GM20000 (cell line): ENCODE measurements around the gene ANKRD63.

ENCODE experiments used
- DNase-seq: peaks from one replicate; pipeline ENCODE4 v3.0.0; 2012; ENCODE audit warnings: low spot score
- TF ChIP-seq, protein P1 (sequence below): IDR thresholded peaks from 2 replicates; pipeline ENCODE4 v1.5.1; 2012; ENCODE audit warnings: mild to moderate bottlenecking, control low read depth; ENCODE audit errors: extremely low read depth, missing control alignments

ANKRD63 gene

DNA sequence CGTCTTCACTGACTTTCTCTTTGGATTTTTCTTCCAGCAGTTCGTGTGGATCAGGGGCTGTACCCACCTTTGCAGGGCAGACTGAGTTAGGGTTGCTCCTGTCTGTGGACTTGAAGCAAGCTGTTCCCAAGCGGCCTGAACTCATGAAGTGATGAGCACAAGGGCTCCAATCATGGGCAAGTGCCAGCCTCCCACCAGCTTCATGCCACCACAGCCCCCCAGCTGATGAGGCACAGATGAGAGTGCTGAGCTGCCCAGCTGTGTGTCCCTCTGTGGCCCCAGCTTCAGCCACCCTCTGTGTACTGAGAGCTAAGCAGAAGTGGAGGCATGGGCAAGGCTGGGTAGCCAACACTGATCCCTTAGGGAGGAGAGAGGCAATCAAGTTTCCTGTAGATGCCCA is 28.1 kb upstream of the ANKRD63 start:
- no peak for DNase-seq
- TF ChIP-seq, protein P1, sequence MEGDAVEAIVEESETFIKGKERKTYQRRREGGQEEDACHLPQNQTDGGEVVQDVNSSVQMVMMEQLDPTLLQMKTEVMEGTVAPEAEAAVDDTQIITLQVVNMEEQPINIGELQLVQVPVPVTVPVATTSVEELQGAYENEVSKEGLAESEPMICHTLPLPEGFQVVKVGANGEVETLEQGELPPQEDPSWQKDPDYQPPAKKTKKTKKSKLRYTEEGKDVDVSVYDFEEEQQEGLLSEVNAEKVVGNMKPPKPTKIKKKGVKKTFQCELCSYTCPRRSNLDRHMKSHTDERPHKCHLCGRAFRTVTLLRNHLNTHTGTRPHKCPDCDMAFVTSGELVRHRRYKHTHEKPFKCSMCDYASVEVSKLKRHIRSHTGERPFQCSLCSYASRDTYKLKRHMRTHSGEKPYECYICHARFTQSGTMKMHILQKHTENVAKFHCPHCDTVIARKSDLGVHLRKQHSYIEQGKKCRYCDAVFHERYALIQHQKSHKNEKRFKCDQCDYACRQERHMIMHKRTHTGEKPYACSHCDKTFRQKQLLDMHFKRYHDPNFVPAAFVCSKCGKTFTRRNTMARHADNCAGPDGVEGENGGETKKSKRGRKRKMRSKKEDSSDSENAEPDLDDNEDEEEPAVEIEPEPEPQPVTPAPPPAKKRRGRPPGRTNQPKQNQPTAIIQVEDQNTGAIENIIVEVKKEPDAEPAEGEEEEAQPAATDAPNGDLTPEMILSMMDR, result no peak

DNA sequence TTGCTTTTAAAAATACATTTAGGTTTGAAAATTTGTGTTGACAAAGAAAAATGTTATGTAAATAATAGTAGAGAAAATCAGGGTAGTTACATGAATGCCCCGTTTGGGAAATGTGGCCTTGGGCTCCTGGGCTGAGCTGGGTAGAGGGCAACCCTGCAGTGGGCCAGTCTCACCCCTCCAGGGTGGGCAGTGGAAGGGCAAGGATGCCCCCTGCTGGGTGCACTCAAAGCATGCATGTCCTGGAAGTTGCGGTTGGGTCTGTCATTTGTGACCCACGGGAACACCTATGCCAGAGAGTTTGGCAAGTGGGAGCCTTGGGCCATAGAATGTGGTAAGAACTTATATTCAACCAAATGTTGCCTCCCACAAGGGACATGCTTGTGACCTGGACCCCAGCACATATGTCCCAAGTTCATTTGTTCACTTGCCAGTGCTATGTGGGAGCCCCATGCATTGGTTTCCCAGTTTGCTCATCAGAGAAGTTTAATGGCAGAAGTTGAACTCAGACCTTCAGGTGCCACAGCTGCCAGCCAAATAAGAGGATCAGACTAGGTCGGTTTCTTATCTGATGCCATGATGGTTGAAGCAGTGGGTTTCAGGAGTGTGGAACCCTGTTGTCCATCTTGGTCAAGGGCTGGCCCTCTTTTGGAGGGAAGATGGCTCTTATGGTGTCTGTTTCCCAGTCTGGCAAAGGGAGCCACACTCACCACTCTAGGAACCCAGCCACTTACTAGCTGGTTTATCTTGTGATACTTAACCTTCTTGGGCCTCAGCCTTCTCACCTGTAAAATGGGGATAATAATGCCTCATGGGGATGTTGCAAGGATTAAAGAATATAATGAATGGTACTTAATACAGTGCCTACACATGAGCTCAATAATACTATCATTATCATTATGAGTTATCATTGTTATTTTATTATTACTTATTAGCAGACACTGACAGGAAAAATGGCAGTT is 27.4 kb upstream of the ANKRD63 start:
- TF ChIP-seq, protein P1, result peak; percentile 72
- DNase-seq, result peak; percentile 61

DNA sequence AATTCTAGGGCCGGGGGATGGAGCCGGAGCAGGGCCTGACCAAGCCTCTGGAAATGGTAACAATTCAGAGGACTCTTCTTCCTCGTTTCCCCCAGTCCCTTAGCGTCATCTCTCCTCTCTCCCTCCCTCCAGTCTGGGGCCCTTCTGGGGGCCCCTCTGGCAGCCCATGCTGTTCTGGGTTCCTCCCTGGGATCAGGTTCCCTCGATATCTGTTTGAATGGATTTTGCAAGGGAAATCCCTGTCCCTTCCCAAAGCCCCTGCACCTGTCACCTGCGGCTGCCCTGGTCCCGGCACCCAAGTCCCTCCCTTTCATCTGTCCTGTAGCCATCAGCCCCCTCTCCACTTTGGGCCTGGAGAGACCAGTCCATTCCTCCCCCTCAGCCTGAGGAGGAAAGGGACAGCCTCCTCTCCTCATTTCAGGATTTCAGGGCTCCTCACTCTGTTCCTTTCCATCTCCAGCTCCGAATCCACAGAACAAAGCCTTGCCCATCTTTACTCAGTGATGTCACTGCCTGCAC is 26.5 kb upstream of the ANKRD63 start:
- TF ChIP-seq, protein P1, result no peak
- no peak for DNase-seq

DNA sequence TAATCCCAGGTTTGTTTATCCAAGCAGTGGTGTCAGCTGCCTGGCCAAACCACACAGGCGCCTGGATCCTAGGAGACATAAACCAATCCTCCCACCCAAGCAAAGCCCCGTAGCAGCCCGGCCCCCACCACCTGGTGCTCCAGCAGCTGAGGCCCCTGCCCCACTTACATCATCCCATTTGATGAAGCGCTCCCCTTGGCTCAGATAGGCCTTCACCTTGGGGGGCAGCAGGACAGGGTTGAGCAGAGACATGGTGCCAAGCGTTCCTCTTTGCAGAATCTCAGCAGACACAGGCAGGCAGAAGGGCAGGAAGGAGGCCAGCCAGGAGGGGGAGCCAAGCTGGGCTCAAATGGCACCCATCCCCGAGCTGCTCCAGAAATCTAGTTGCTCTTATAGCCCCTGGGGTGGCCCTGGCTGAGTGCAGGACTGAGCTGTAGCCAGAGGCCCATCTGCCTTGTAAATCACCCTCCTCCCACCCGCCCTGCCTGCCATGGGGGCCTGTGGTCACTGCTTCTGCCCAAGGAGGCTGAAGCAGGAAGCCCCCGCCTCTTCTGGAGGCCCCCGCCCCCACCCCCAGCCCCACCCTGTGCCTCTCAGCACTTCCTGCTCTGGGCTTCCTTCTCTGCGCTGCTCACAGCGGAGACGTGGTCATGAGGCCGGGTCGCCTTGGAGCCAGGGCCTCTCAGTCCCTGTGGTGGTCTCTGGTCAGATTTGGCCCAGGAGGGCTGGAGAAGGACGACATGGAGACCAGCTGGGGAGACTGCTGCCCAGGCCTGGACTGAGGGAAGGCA is 24.8 kb upstream of the ANKRD63 start, which contains the start of gene PLCB2:
TSS of gene PLCB2 (minus strand) at position 515 of the 791 bp plus-strand sequence. CDS start at position 252, 263 bp downstream.
- TF ChIP-seq, protein P1, result no peak
- DNase-seq, result peak; percentile 78

DNA sequence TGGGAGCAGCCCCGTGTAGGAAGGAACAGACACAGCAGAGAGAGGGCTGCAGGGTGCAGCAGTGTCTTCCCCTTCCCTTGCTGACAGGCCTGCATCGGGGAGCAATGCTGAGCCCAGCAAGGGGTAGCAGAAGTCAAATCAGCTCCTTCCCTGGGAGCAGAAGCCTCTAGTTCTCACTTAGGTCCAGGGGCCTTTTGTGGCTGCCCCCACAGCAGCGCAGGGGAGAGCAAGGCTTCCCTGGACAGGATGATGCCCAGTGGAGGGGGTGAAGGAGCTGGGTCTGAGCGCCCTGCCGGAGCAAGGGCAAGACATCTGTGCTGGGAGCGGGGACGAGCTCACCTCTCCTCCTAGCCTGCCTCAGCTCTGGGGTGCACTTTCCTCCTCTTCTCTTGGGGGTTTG is 24.0 kb upstream of the ANKRD63 start:
- TF ChIP-seq, protein P1, result no peak
- DNase-seq, result no peak

DNA sequence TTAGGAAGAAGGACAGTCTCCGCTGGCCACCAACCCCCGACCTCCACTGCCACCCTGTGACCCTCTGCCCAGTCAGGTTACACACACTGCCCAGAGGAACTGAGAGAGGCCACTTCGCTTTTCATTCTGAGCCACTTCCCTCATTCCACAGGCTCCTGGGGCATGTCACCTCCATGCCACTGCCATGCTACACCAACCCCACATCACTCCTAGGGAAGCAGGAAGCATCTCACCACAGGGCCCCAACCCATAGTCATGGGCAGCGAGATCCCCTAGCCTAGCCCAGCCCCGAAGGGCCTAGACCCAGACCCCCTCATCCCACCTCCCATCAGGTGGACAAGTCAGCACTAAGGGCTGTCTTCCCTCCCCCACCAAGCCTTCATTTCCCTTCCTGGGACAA is 23.5 kb upstream of the ANKRD63 start:
- DNase-seq, result no peak
- TF ChIP-seq, protein P1, result no peak
